NCI-H2029 (cell line): ENCODE data around the gene LDB2.

Experiments
- DNase-seq: peaks from one replicate; lab custom pipeline; 2025; lab: John Stamatoyannopoulos, UW

LDB2 gene

GRCh38 chr4:16483540-16483939 lies 414.9 kb downstream of the LDB2 start:
- DNase-seq, result no peak

- DNase-seq, result no peak
These were observed 418.4 kb downstream of the LDB2 start for GRCh38 chr4:16480011-16480410.

- no peak for DNase-seq
These were observed 425.9 kb downstream of the LDB2 start for GRCh38 chr4:16472537-16472936.

- no peak for DNase-seq
These were observed 431.4 kb downstream of the LDB2 start for GRCh38 chr4:16467061-16467460.

GRCh38 chr4:16466581-16466980 lies 431.9 kb downstream of the LDB2 start:
- DNase-seq, result no peak

DNA sequence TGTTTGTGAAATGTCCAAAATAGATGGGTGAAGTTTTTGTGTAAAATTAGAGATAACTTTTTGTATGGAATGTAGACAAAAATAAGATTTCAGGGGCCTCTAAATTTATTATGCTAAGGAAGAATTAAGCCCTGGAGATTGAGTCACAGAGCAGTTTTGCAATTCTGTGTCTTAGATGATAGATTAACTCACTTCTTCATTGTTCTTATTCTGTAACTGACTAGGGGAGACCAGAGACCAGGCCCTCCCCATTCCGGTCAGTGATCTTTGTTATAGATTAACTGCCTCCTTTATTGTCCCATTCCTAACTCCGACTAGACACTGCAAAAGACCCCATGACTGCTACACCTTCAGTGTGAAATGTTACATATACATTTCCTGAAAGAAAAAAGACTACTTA lies 433.8 kb downstream of the LDB2 start:
- DNase-seq, result no peak

- DNase-seq, result no peak
These were observed 435.8 kb downstream of the LDB2 start for GRCh38 chr4:16462656-16463055.

GRCh38 chr4:16461362-16461761 lies 437.1 kb downstream of the LDB2 start:
- DNase-seq, result no peak

DNA sequence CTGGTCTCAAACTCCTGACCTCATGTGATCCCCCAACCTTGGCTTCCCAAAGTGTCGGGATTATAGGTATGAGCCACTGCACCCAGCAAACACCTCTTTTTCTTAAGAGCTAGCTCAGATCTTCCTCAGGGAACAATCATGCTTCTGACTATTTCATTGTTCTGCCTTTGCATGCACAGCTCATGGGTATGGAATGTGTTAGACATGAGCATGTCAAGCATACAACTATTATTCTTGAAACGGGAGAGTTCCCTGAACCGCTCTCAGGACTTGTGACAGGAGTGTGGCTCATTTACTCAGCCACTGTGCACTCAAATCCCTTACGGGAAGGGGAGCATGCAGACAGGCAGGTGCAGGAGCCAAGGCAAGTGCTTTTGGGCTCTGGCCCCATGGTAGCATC lies 440.5 kb downstream of the LDB2 start:
- no peak for DNase-seq
